Measurements from ENCODE around the gene NELFB. TPM values are rescaled to one million over a fixed set of nuclear protein-coding genes. Genes with fewer than 3 reads are reported as not detected.

The NELFB gene
- total RNA-seq, 2 experiments from 2014 or later = 47.0 to 47.1 TPM

DNA sequence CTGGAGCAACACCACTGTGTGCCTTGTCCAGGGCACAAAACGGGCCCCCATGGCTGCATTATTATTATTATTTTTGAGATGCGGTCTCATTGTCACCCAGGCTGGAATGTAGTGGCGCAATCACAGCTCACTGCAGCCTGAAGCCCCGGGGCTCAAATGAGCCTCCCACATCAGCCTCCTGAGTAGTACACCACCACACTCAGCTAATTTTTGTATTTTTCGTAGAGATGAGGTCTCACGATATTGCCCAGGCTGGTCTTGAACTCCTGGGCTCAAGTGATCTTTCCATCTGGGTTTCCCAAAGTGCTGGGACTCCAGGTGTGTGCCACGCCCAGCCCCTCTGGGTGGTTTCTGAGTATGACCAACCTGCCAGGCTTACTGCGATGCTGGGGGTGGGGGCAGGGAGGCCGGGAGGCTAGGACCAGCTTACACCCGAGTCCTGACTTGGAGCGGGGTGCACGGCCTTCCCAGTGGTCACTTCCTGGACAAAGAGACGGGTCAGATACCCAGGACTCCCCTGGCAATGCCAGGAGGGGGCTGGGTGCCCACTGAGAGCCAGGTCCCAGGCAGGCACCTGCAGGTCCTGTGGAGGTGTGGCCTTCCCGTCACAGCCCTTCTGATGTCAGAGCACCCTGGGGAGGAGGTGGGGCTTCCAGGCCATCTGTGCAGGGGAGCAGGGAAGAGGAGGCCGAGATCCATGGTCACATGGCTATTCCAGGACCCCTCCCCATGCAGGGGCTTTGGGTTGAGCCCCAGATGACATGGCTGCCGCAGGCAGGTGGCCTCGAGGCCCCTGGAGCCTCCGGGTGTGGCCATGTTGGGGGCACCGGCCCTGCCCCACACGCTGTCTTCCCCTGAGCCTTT, 55.3 kb downstream of the NELFB start:
- intact Hi-C loops (cut with micrococcal nuclease) = no loop called here
- Mint-ChIP-seq H3K27me3 (ENCODE audit: low read depth) (no peaks in the 10 kb centered on the region), H3K4me3 (no peak overlapping the region), H3K36me3 (ENCODE audit: low read depth) (no peaks in the 10 kb centered on the region), H3K27ac (no peak overlapping the region), H3K4me1 (ENCODE audit: low read depth) (peaks cover 3% of the 10 kb centered on the region), H3K9me3 (no peaks in the 10 kb centered on the region)
- DNase-seq = no peak
- CTCF ChIA-PET = no interaction called here

DNA sequence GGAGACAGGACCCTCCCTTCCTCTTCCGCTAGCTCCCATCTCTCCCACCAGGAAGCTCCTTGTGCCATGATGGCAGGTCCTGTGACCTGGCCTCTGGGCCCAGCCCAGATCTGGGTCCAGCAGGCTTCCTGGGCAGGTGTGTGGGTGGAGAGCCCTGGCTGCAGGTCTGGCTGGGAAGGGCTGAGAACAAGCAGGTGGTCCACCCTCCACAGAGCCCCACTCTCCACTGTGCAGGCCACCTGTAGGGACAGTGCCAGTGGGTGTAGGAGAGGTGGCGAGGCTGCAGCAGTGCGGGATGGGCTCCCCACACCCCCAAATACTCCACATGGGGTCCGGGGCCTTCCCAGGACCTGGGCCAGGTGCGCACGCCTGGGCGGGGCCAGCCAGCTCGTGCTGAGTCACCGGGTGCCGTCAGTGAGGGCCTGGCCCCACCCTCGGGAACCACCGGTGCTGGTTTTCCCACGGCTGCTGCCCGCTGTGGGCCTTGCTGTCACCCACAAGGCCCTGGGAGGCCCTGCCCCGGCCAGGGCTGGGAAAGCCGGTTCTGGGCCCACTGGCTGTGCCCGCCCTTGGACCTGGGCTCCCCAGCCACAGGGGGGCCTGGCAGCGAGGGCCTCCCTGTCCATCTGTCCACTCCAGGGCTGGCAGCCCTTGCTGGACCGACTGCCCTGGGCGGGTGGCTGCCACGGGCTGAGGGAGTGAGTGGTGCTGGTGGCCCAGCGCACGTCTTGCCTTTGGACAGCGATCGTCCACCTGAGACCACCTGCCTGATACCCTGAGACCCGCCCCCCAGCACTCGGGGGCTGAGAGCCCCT, 56.3 kb downstream of the NELFB start:
- Mint-ChIP-seq H3K9me3 (no peaks in the 10 kb centered on the region), H3K4me1 (ENCODE audit: low read depth) (no peaks in the 10 kb centered on the region), H3K27me3 (ENCODE audit: low read depth) (no peaks in the 10 kb centered on the region), H3K4me3 (no peak overlapping the region), H3K27ac (no peak overlapping the region), H3K36me3 (ENCODE audit: low read depth) (no peaks in the 10 kb centered on the region)
- intact Hi-C loops (cut with micrococcal nuclease) = no loop called here
- CTCF ChIA-PET = no interaction called here
- DNase-seq = peak; percentile 60

DNA sequence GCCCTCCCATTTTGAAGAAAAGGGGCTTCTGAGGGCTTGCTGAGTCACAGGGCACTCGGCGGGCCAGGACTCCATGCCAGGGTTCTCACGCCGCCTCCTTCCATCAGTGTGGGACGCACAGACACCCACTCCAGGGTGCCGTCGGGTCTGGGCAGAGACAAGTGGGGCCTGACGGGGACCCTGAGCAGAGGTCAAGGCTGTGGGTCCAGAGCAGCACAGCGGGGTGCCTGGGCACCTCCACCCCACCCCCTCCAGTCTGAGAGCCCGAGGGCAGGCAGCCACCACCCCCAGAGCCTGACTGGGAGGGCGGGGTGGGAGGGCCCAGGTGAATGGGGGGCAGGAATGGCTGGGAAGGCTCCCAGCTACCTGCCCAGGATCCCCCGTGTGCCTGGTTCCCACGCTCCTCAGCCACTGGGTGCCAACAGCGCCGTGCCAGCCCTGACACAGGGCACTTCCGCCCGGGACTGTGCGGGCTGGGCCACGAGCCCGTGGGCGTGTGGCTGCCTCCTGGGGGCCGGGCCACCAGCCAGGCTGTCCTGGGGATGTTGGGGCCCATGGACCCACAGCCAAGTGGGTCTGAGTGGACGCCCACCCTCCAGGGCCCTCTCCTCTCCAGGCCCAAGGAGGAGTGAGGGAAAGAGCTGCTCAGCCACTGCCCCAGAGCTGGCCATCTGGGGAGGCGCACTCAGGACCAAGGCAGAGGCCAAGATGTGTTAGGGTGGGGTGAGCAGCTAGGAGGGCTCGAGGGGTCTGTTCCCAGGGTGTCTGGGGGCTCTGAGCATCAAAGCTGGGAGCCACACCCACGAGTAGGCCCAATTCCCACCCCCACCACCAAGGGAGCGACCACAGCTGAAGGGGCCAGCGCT, 57.1 kb downstream of the NELFB start:
- no peaks in the 10 kb centered on the region for H3K9me3 Mint-ChIP-seq
- no peaks in the 10 kb centered on the region for H3K36me3 Mint-ChIP-seq (ENCODE audit: low read depth)
- no peak overlapping the region for H3K4me3 Mint-ChIP-seq
- no peak overlapping the region for H3K27ac Mint-ChIP-seq
- CTCF ChIA-PET = no interaction called here
- no peaks in the 10 kb centered on the region for H3K4me1 Mint-ChIP-seq (ENCODE audit: low read depth)
- no peak for DNase-seq
- intact Hi-C loops (cut with micrococcal nuclease) = no loop called here
- peaks cover 3% of the 10 kb centered on the region for H3K27me3 Mint-ChIP-seq (ENCODE audit: low read depth)

DNA sequence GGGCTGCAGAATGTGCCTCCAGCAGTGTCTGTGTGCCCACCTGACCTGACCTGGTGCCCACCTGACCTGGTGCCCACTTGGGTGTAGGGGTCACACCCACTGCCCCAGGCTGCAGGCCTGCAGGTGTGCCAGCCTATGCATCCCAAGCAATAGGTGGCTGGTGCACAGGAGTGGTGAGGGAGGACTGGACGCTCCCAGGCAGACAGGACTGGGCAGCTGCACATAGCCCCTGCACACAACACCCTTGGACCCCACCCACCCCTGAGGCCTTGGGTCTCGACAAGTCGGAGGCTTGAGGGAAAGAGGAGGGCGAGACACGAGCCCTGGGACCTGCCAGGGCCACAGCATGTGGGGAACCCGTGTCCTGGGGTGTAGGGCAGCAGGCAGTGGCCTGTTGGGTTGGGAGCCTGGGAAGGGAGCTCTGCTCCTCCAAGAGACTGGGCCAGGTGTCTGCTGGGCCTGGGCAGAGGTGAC, 57.8 kb downstream of the NELFB start:
- intact Hi-C loops (cut with micrococcal nuclease) = no loop called here
- Mint-ChIP-seq H3K9me3 (no peaks in the 10 kb centered on the region), H3K27ac (no peak overlapping the region), H3K36me3 (ENCODE audit: low read depth) (no peaks in the 10 kb centered on the region), H3K27me3 (ENCODE audit: low read depth) (peaks cover 3% of the 10 kb centered on the region), H3K4me3 (no peak overlapping the region), H3K4me1 (ENCODE audit: low read depth) (no peaks in the 10 kb centered on the region)
- DNase-seq = no peak
- CTCF ChIA-PET = no interaction called here

DNA sequence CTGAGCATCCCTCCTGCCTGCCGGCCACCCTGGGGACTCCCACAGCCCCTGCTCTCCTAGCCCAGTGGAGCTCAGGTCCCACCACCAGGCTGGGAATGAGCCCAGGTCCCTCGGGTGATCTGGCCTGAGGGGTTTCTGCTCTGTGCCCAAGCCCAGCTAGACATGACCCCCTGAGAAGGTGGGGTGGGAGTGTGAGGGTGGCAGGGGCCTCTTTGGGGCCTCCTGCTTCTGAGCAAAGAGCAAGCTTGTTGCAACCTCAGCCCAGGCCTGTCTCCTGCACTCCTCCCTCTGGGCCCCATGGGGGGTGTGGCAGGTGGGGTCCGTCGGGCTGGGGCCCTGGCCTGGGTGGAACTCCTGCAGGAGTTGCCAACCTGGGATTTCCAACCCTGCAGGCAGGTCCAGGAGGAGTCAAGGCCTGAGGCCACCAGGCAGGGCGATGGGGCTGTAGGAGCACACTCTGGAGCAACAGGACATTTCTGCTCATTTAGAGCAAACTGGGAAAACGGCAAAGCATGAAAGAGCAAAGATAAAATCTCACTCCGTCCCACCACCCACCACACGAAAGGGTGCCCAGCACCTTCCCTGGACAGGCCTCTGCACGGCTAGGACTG, 58.3 kb downstream of the NELFB start:
- Mint-ChIP-seq H3K4me3 (no peak overlapping the region), H3K9me3 (no peaks in the 10 kb centered on the region), H3K27me3 (ENCODE audit: low read depth) (peaks cover 3% of the 10 kb centered on the region), H3K36me3 (ENCODE audit: low read depth) (no peaks in the 10 kb centered on the region), H3K27ac (no peak overlapping the region), H3K4me1 (ENCODE audit: low read depth) (no peaks in the 10 kb centered on the region)
- intact Hi-C loops (cut with micrococcal nuclease) = no loop called here
- CTCF ChIA-PET = no interaction called here
- no peak for DNase-seq

DNA sequence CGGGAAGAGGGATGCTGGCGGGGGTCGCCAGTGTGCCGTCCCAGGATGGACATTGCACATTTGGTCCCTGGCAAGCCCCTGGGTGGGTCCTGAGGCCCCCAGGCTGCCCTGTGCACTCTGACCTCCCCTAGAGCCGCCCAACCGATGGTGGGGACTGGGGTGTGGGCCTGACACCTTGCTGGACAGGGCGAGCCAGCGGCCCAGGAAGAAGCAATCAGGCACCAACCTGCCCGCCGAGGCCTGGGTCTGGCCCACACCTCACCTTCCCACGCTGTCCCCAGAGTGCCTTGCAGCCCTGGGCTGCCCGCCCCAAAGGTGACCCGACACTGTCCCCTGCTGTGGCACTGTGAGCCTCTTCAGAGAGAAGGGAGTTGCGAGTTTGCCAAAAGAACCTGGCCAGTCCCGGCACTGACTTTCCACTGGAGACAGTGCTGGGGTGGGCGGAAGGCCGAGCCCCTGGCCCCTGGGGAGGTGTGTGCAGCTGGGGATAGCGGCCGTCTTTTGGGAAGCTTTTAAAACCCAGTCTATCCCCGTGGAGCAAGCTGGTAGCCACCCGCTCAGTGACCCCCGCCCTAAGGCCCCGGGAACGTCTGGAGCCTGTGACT, 58.9 kb downstream of the NELFB start:
- CTCF ChIA-PET = no interaction called here
- Mint-ChIP-seq H3K9me3 (no peaks in the 10 kb centered on the region), H3K4me1 (ENCODE audit: low read depth) (no peaks in the 10 kb centered on the region), H3K36me3 (ENCODE audit: low read depth) (no peaks in the 10 kb centered on the region), H3K4me3 (no peak overlapping the region), H3K27me3 (ENCODE audit: low read depth) (peaks cover 3% of the 10 kb centered on the region), H3K27ac (no peak overlapping the region)
- intact Hi-C loops (cut with micrococcal nuclease) = no loop called here
- no peak for DNase-seq

DNA sequence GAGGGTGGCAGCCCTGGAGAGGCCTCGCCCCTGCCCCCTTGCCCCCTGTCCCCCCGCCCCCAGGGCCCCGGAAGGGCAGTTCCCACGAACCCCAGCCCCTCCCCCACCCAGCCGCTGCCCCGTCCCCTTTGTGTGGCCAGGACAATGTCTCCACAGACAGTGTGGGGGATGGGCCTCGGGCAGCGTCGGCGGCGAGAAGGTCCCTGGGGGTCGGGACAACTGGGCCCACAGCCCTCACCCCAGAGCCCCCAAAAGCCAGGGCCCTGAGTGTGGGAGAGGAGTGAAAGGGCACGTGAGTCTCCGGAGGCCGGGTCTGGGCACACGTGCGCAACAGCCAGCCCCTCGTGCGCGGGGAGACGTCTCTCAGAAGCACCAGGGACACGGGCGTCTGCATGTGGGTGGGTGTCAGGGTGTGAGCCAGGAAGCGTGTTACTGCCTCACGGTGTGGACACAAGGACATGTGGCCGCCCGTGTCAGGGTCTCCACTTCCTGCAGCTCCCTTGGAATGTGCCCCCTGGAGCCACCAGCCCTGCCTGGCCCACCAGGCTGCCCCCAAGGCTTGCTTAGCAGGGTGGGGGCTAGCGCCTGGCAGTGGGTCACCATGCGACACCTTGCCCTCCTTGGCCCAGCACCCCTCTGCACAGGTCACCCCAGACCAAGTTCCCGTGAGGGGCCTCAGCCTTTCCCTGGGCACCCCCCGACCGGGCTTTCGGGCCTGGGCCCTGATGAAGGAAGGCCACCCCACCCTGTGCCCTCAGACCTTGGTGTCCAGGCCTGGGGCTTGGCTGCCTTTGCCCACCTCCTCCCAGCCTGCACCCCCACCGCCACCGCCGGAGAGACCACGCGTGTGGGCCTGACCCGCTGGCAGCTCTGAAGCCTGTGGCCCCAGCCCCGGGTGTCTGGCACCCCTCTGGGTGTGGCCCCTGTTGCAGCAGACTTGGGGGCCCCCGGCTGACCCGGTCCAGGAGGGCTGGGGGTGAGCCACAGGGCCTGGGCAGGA, 59.7 kb downstream of the NELFB start:
- H3K9me3 Mint-ChIP-seq = no peaks in the 10 kb centered on the region
- no peaks in the 10 kb centered on the region for H3K36me3 Mint-ChIP-seq (ENCODE audit: low read depth)
- CTCF ChIA-PET = no interaction called here
- H3K4me3 Mint-ChIP-seq = no peak overlapping the region
- peaks cover 3% of the 10 kb centered on the region for H3K27me3 Mint-ChIP-seq (ENCODE audit: low read depth)
- H3K27ac Mint-ChIP-seq = no peak overlapping the region
- no peaks in the 10 kb centered on the region for H3K4me1 Mint-ChIP-seq (ENCODE audit: low read depth)
- intact Hi-C loops (cut with micrococcal nuclease) = no loop called here
- no peak for DNase-seq

DNA sequence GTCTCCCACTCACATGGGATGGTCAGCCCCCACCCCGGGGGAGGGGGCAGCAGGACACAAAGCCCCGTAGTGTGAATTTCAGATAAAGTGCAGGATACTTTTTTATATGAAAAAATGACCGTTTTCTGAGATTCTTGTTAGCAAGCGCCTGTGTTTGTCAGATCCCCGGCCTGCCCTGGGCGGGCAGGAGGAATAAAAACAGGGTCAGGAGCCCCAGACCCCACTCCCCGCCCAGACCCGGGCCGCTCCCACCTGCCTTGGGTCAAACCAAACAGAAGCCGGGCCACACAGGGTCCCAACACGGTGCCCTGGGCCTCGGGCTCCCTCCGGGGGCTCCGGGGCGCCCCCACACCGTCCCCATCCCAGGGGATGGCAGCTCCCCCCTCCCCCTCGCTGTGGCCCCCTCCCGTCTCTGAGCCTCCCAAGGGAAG, 60.5 kb downstream of the NELFB start:
- Mint-ChIP-seq H3K27ac (no peak overlapping the region), H3K27me3 (ENCODE audit: low read depth) (peaks cover 3% of the 10 kb centered on the region), H3K4me3 (no peak overlapping the region), H3K9me3 (no peaks in the 10 kb centered on the region), H3K36me3 (ENCODE audit: low read depth) (no peaks in the 10 kb centered on the region), H3K4me1 (ENCODE audit: low read depth) (peaks cover 3% of the 10 kb centered on the region)
- no peak for DNase-seq
- CTCF ChIA-PET = no interaction called here
- intact Hi-C loops (cut with micrococcal nuclease) = no loop called here

DNA sequence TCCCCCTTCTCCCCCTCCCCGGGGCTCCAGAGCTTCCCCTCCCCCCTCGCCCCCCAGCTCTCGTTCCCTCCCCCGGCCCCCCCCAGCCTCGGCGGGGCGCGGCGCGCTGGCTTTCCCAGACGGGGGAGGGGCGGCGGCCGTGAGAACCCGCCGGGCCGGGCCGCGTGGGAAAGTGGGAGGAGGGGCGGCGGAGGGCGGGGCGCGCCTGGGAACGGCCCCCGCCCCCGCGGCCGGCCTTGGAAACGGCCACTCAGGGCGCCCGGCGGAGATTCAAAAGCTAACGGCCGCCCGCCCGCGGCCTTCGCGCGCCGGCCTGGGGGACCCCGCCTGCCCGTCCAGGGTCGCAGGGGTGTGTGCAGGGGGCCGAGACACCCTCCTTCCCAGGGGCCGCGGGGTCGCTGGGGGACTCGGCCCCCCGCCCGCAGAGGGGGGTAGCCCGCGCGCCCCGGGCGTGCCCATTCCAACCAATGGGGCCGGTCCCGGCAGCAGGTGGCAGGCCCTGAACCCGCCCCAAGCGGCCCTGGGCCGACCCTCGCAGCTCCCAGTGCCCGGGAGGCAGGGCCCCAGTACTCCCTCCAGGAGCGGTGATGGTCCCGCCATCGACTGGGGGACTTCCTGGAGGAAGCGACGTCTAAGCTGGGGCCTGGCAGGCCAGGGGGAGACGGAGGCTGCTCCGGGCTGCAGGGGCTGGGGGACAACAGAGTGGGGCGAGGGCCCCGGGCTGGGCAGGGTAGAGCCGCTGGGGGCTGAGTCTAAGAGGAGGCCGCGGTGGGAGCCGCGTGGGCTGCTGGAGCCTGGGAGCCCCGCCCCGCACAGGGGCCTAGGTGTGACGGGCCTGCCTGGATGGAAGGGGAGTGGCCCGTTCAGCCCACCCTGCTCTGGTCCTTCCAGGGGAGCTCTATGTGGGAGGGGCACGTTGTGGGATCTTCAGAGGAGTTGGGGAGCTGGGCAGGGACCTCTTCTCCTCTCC, 61.2 kb downstream of the NELFB start:
- no peak for DNase-seq
- Mint-ChIP-seq H3K4me3 (no peak overlapping the region), H3K36me3 (ENCODE audit: low read depth) (no peaks in the 10 kb centered on the region), H3K4me1 (ENCODE audit: low read depth) (peaks cover 4% of the 10 kb centered on the region), H3K9me3 (no peaks in the 10 kb centered on the region), H3K27me3 (ENCODE audit: low read depth) (peaks cover 3% of the 10 kb centered on the region), H3K27ac (no peak overlapping the region)
- intact Hi-C loops (cut with micrococcal nuclease) = no loop called here
- CTCF ChIA-PET = interaction anchor here (1.4 kb wide), 1 partner anchor 14 kb away, joined by 3 read pairs; the partner anchor contains the start of gene NRARP

Data from activated naive CD4-positive, alpha-beta T cell treated with anti-CD3 and anti-CD28 coated beads for 36 hours (primary cell).